Measurements from ENCODE around the gene CCL20. TPM values are rescaled to one million over a fixed set of nuclear protein-coding genes. Genes with fewer than 3 reads are reported as not detected.
A peak's percentile ranks its signal among the peaks of the same experiment; 100 is the strongest.
"Not testable (repeated sequence)": the region's sequence is repeated elsewhere in the genome, so short reads cannot be mapped to it uniquely, and the experiment has no call there.

Gene CCL20
- total and polyA plus RNA-seq, 2 of the 13 experiments (the other 11 are each of a cell fraction or from before 2014, with no cell fraction given), result 223 to 903 TPM

DNA sequence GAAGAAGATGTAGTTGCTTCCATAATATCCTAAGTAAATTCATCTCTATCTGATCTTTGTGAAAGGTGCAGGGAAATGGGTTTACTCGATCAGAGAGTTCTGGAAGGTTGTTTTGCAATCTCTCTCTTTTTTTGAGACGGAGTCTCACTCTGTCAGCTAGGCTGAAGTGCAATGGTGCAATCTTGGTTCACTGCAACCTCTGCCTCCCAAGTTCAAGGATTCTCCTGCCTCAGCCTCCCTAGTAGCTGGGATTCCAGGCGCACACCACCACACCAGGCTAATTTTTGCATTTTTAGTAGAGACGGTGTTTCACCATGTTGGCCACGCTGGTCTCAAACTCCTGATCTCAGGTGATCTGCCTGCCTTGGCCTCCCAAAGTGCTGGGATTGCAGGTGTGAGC is 16.9 kb upstream of the CCL20 start:
- Histone ChIP-seq H3K4me1 (ENCODE audit: insufficient read depth, low read length) (peaks cover 48% of the 10 kb centered on the region), H3K4me2 (ENCODE audit: low read depth, low read length) (peak overlapping the region; percentile 38; the same call in 1 of the 2 replicates)
- DNase-seq (ENCODE audit: low spot score); H3K9ac ChIP-seq (ENCODE audit: insufficient read depth, low read depth, low read length); H3K27ac ChIP-seq (ENCODE audit: extremely low read length, insufficient read depth, low read length); H2AFZ ChIP-seq (ENCODE audit: low read length); ATAC-seq; in situ Hi-C loops (cut with HindIII; ENCODE audit: extremely low pct_ligation_motif_present, low pct_unique_long_range_greater_than_20kb); BruUV-seq (replicated peaks); H3K4me3 ChIP-seq (replicated peaks in 1 of 3; ENCODE audit: insufficient read depth in 1 of 3, low read depth in 2 of 3, low read length in 3 of 3); CTCF ChIA-PET (ENCODE audit: low intra/inter-chr PET ratio, low total read pairs); H3K27me3 ChIP-seq (ENCODE audit: control insufficient read depth in 1 of 2, insufficient read depth in 2 of 2, low read length in 2 of 2); H3K9me3 ChIP-seq (ENCODE audit: low read length); H3K79me2 ChIP-seq (ENCODE audit: insufficient read depth, low read length); H4K20me1 ChIP-seq (ENCODE audit: insufficient read depth, low read length); FAIRE-seq; H3K36me3 ChIP-seq (replicated peaks in 1 of 2; ENCODE audit: control insufficient read depth in 1 of 2, insufficient read depth in 2 of 2, low read length in 2 of 2): not testable (repeated sequence)
- 72% methylated on average over 5 of the region's 5 CpGs for WGBS (ENCODE audit: low lambda C conversion rate)
- TF ChIP-seq CEBPG (CRISPR knock-in tag; IDR thresholded peaks at IDR 0.05) (peak; percentile 39; the same call in 1 of the 2 replicates), ZNF460 (CRISPR knock-in tag; IDR thresholded peaks at IDR 0.05; ENCODE audit: borderline replicate concordance) (peak; percentile 73; the same call in 1 of the 2 replicates), ZNF629 (CRISPR knock-in tag; conservative IDR thresholded peaks at IDR 0.05) (0 out of 2 replicates have a peak, but pooled peaks have one; percentile 39)
- intact Hi-C loops (cut with micrococcal nuclease; ENCODE audit: unreplicated experiment), result loop anchor here (2.0 kb wide), 1 partner anchor 22 kb away; no protein-coding TSS in a partner anchor
- POLR2A ChIA-PET, result interaction anchor here (0.9 to 2.8 kb wide), 4 partner anchors 8 to 20 kb away, joined by 3 to 29 read pairs (median 5); partner anchors contain the start of gene CCL20

DNA sequence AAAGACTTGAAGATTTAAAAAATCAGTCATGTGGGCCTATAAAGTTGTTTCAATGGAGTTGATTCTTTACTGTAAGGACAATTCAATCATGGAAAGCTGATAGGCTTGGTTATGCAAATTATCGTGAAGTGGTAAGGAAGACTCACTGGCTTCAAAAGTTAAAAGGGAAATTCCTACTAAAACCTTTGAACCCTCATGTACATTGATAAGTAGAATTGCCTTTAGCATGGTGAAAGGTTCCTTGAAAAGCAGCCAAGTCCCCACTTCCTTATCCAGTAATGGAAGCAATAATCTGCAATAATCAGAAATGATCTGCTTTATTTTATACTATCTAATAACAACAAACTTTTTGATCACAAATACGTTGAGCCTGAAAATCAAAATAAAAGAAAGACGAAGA is 14.4 kb upstream of the CCL20 start:
- H3K79me2 ChIP-seq (ENCODE audit: insufficient read depth, low read length), result no peaks in the 10 kb centered on the region
- POLR2A ChIA-PET, result interaction anchor here (2.4 kb wide), 1 partner anchor 14 kb away, joined by 10 read pairs; the partner anchor contains the start of gene CCL20
- no peak for FAIRE-seq
- in situ Hi-C loops (cut with HindIII; ENCODE audit: extremely low pct_ligation_motif_present, low pct_unique_long_range_greater_than_20kb) (no loop called here), intact Hi-C loops (cut with micrococcal nuclease; ENCODE audit: unreplicated experiment) (loop anchor here (2.0 kb wide), 1 partner anchor 14 kb away; the partner anchor contains the start of gene CCL20)
- H2AFZ ChIP-seq (ENCODE audit: low read length), result no peak overlapping the region
- H3K4me3 ChIP-seq (replicated peaks in 1 of 3; ENCODE audit: insufficient read depth in 1 of 3, low read depth in 2 of 3, low read length in 3 of 3), result no peak overlapping the region
- no peak overlapping the region for H3K9ac ChIP-seq (ENCODE audit: insufficient read depth, low read depth, low read length)
- peak; percentile 32 for DNase-seq (ENCODE audit: low spot score)
- TF ChIP-seq, protein P1, sequence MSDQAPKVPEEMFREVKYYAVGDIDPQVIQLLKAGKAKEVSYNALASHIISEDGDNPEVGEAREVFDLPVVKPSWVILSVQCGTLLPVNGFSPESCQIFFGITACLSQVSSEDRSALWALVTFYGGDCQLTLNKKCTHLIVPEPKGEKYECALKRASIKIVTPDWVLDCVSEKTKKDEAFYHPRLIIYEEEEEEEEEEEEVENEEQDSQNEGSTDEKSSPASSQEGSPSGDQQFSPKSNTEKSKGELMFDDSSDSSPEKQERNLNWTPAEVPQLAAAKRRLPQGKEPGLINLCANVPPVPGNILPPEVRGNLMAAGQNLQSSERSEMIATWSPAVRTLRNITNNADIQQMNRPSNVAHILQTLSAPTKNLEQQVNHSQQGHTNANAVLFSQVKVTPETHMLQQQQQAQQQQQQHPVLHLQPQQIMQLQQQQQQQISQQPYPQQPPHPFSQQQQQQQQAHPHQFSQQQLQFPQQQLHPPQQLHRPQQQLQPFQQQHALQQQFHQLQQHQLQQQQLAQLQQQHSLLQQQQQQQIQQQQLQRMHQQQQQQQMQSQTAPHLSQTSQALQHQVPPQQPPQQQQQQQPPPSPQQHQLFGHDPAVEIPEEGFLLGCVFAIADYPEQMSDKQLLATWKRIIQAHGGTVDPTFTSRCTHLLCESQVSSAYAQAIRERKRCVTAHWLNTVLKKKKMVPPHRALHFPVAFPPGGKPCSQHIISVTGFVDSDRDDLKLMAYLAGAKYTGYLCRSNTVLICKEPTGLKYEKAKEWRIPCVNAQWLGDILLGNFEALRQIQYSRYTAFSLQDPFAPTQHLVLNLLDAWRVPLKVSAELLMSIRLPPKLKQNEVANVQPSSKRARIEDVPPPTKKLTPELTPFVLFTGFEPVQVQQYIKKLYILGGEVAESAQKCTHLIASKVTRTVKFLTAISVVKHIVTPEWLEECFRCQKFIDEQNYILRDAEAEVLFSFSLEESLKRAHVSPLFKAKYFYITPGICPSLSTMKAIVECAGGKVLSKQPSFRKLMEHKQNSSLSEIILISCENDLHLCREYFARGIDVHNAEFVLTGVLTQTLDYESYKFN (CRISPR knock-in tag; conservative IDR thresholded peaks at IDR 0.05), result 0 out of 2 replicates have a peak, but pooled peaks have one; percentile 23
- no peak for TF ChIP-seq MXI1 (IDR thresholded peaks at IDR 0.05; ENCODE audit: borderline replicate concordance, low read depth, low read length)
- no peak overlapping the region for H3K27ac ChIP-seq (ENCODE audit: extremely low read length, insufficient read depth, low read length)
- CTCF ChIA-PET (ENCODE audit: low intra/inter-chr PET ratio, low total read pairs), result no interaction called here
- H3K9me3 ChIP-seq (ENCODE audit: low read length), result no peaks in the 10 kb centered on the region
- 75% methylated on average over 3 of the region's 3 CpGs for WGBS (ENCODE audit: low lambda C conversion rate)
- H4K20me1 ChIP-seq (ENCODE audit: insufficient read depth, low read length), result no peaks in the 10 kb centered on the region
- no peaks in the 10 kb centered on the region for H3K27me3 ChIP-seq (ENCODE audit: control insufficient read depth in 1 of 2, insufficient read depth in 2 of 2, low read length in 2 of 2)
- ATAC-seq, result peak; percentile 39; the same call in 1 of the 3 replicates
- H3K36me3 ChIP-seq (replicated peaks in 1 of 2; ENCODE audit: control insufficient read depth in 1 of 2, insufficient read depth in 2 of 2, low read length in 2 of 2), result no peaks in the 10 kb centered on the region
- peaks cover 31% of the 10 kb centered on the region for H3K4me1 ChIP-seq (ENCODE audit: insufficient read depth, low read length)
- BruUV-seq (replicated peaks), result no TSS peak
- no peak overlapping the region for H3K4me2 ChIP-seq (ENCODE audit: low read depth, low read length)
